Left lung (tissue), 10 donors: ENCODE data around the gene KATNA1. TPM values are rescaled to one million over a fixed set of nuclear protein-coding genes. Genes with fewer than 3 reads are reported as not detected.
A peak's percentile ranks its signal among the peaks of the same experiment; 100 is the strongest.

Experiments
- ATAC-seq: fragments of 200-7000 bp; cut with Tn5 transposase; one replicate; pipeline ENCODE4 v1.9.1; 2020; ENCODE audit warnings: moderate library complexity
- DNase-seq, 4 donors: peaks; one replicate each; pipeline ENCODE4 v3.0.0-alpha.2; 2013 to 2020
- H3K27ac ChIP-seq, 2 donors: fragments of 200-600 bp; sonication (generic) in 1 of 2; one replicate each; pipeline versions ENCODE4 v1.5.0 to v1.8.0; 2020 to 2021
- H3K27me3 ChIP-seq, 2 donors: fragments of 200-600 bp; sonication (generic) in 1 of 2; one replicate each; pipeline versions ENCODE4 v1.5.0 to v1.8.0; 2020 to 2021
- H3K36me3 ChIP-seq, 2 donors: fragments of 200-600 bp; sonication (generic) in 1 of 2; one replicate each; pipeline versions ENCODE4 v1.5.0 to v1.8.0; 2020 to 2021
- H3K4me1 ChIP-seq, 2 donors: fragments of 200-600 bp; one replicate each; pipeline ENCODE4 v1.8.0; 2021
- H3K4me3 ChIP-seq, 2 donors: fragments of 200-600 bp; sonication (generic) in 1 of 2; one replicate each; pipeline versions ENCODE4 v1.5.0 to v1.8.0; 2020 to 2021; ENCODE audit warnings: mild to moderate bottlenecking in 1 of 2
- H3K9me3 ChIP-seq, 2 donors: fragments of 200-600 bp; sonication (generic) in 1 of 2; one replicate each; pipeline versions ENCODE4 v1.5.0 to v1.8.0; 2020 to 2021
- intact Hi-C, 2 donors: fragments of 100-400 bp; cut with DNase I; formaldehyde crosslinking; loops; one replicate each; pipeline versions ENCODE4 v1.11.2 to v1.14.2; 2022
- polyA plus RNA-seq, 6 donors: library from polyadenylated mRNA; unstranded; fragments of 120-200 nt; gene quantifications; one replicate each; pipeline ENCODE4 v1.2.1, GENCODE V29; 2013; ENCODE audit not compliant: insufficient read length in 6 of 6
- total RNA-seq, 2 donors: library from RNA; stranded (reverse); fragmentation: NEBNext Ultra II Directional; extraction: Animal tissue kit (Norgen Biotek cat#: 25700); gene quantifications; one replicate each; pipeline ENCODE4 v1.2.1, GENCODE V29; 2021
- TF ChIP-seq, protein P1 (sequence below), 2 donors: fragments of 200-600 bp; sonication (generic) in 1 of 2; IDR thresholded peaks; one replicate each; pipeline versions ENCODE4 v1.5.0 to v1.8.0; 2021; ENCODE audit warnings: antibody characterized with exemption in 2 of 2
- donor health status: DM: no; HTN: yes; CAD: no.
- donor health status: DM: no; HTN: no; CAD: no.

KATNA1 gene
- total and polyA plus RNA-seq, 8 donors, result 11.6 to 35.3 (median 31.7) TPM

DNA sequence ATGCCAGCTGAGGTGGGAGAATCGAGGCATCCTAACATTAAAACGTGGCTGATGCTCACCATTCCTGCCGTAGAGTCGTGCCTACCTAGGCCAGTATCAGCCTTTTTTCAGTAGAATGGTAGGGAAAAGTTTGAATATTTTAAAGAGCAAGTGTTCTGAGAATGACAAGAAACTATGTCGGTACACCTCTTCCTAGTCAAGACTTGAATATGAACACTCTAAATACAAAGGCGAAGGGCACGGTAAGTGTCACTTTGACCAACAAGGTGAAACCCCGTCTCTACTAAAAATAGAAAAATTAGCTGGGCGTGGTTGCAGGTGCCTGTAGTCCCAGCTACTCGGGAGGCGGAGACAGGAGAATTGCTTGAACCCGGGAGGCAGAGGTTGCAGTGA is 81.3 kb downstream of the KATNA1 start:
- intact Hi-C loops, result no loop called here
- DNase-seq, result no peak
- Histone ChIP-seq H3K27me3 (peaks cover 0 to 6% of the 10 kb centered on the region in 2 donors), H3K27ac (peak overlapping the region; percentile 85 to 91), H3K36me3 (no peaks in the 10 kb centered on the region), H3K4me3 (peak overlapping the region; percentile 97 to 99), H3K9me3 (no peaks in the 10 kb centered on the region), H3K4me1 (peaks cover 4 to 36% of the 10 kb centered on the region in 2 donors)
- TF ChIP-seq, protein P1, sequence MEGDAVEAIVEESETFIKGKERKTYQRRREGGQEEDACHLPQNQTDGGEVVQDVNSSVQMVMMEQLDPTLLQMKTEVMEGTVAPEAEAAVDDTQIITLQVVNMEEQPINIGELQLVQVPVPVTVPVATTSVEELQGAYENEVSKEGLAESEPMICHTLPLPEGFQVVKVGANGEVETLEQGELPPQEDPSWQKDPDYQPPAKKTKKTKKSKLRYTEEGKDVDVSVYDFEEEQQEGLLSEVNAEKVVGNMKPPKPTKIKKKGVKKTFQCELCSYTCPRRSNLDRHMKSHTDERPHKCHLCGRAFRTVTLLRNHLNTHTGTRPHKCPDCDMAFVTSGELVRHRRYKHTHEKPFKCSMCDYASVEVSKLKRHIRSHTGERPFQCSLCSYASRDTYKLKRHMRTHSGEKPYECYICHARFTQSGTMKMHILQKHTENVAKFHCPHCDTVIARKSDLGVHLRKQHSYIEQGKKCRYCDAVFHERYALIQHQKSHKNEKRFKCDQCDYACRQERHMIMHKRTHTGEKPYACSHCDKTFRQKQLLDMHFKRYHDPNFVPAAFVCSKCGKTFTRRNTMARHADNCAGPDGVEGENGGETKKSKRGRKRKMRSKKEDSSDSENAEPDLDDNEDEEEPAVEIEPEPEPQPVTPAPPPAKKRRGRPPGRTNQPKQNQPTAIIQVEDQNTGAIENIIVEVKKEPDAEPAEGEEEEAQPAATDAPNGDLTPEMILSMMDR (IDR thresholded peaks at IDR 0.05), result no peak
- ATAC-seq, result no peak

DNA sequence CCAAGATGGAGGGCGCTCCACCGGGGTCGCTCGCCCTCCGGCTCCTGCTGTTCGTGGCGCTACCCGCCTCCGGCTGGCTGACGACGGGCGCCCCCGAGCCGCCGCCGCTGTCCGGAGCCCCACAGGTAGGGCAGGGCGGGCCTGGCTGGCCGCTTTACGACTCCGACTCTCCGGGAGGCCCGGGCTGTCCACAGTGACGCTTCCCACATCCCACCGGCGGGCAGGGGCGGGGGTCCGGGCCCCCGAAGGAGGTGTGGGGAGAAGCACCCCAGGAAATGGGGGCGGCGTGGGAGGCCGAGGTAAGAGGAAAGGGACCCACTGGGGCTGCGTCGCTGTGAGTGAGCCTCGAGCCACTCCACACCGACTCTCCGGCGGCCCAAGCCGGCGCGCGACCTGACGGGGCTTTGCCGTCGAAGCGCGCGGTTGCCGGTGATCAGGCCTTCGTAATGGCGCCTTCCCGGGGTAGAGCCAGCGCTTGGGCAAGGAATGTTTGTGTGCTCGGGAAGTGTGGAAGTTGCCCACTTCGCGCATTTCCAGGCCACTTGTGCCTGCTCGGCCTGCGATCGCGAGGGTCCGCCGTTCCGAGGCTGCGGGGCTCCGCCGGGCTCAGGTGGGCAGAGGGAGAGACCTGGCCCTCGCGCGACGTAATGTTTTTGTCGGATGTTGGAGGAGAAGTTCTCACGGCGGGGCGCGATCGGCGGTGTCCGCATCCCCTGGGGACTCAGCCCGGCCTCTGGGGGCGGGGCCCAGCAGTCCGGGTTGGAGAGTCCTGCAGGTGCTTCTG is 81.9 kb downstream of the KATNA1 start:
- peaks cover 0 to 6% of the 10 kb centered on the region in 2 donors for H3K27me3 ChIP-seq
- TF ChIP-seq, protein P1 (IDR thresholded peaks at IDR 0.05), result no peak
- peaks cover 4 to 36% of the 10 kb centered on the region in 2 donors for H3K4me1 ChIP-seq
- ATAC-seq (peak; percentile 63), DNase-seq (peak; percentile 54 to 90 (median 55))
- intact Hi-C loops, result no loop called here
- H3K4me3 ChIP-seq, result peak overlapping the region; percentile 97 to 99
- H3K27ac ChIP-seq, result peak overlapping the region; percentile 85 to 91
- H3K36me3 ChIP-seq, result no peaks in the 10 kb centered on the region
- H3K9me3 ChIP-seq, result no peaks in the 10 kb centered on the region

DNA sequence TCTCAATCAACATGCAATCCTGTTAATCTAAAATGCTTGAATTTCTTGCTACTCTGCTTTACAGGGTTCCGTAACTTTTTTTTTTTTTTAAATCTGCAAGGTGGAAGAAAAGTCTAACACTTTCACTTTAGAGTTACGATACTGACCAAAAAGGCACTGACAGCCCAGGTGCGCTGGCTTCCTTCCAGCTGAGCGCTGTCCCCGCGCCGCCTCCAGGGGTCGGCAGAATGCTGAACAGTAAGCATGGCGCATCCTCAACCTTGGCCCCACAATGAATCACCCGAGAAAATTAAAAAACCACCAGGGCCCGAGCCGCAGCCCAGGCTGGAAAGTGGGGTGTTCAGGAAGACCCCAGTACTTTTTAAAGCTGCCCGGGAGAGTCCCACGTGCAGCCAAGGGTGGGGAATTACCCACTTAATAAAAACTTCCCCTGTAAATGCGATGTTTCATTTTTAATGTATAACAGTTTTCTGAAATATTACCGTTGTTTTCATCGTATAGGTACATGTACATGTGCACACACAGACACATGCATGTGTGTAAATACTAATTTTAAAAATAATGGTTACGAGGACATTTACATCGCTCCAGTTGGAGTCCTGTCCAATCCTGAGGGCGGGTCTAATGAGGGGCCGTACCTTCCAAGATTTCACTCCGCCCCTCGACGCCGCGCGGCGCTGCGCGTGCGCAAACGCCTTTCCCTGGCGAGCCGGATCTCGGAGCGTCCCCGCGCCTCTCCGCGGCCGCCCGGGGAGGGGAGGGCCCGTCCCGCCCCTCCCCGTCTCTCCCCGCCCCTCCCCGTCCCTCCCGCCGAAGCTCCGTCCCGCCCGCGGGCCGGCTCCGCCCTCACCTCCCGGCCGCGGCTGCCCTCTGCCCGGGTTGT is 82.7 kb downstream of the KATNA1 start, which contains the start of gene GINM1:
Gene GINM1, plus strand, starts transcription at position 849 of the 883 bp plus-strand sequence. CDS start 40 bp downstream, outside the sequence.
- peak within 1 kb of the TSS; percentile 85 to 91 for H3K27ac ChIP-seq
- peaks cover 4 to 36% of the 10 kb centered on the region in 2 donors for H3K4me1 ChIP-seq
- no peaks in the 10 kb centered on the region for H3K9me3 ChIP-seq
- TF ChIP-seq, protein P1 (IDR thresholded peaks at IDR 0.05), result peak in 1 of 2 donors; percentile 45
- peak; percentile 95 to 99 (median 96) for DNase-seq
- peaks cover 0 to 6% of the 10 kb centered on the region in 2 donors for H3K27me3 ChIP-seq
- intact Hi-C loops, result no loop called here
- peak within 1 kb of the TSS; percentile 97 to 99 for H3K4me3 ChIP-seq
- H3K36me3 ChIP-seq, result no peaks in the 10 kb centered on the region
- ATAC-seq, result peak; percentile 94

DNA sequence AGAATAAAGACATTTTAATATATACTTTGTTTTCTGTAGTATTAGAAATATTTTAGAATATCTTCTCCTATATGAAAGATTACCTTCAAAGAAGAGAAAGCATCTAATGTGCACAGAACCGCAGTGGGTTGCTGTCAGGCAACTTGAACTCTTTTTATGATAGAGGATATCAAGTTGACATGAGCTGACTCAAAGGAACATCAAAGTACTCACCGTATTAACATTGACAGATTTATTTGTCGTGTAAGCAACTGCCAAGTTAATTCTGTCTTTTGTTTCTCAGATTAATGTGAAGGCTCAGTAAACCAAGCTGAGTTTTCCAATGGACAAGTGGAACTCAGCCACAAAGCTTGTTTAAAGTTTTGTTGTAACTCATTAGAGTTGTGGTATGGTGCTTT is 84.6 kb downstream of the KATNA1 start:
- no peak for ATAC-seq
- Histone ChIP-seq H3K27me3 (peaks cover 0 to 9% of the 10 kb centered on the region in 2 donors), H3K4me3 (no peak overlapping the region), H3K27ac (no peak overlapping the region), H3K9me3 (no peaks in the 10 kb centered on the region), H3K4me1 (peaks cover 4 to 36% of the 10 kb centered on the region in 2 donors), H3K36me3 (no peaks in the 10 kb centered on the region)
- intact Hi-C loops, result no loop called here
- TF ChIP-seq, protein P1 (IDR thresholded peaks at IDR 0.05), result no peak
- DNase-seq, result no peak
